ENCODE measurements around the gene ERP27.

ERP27 gene

GRCh38 chr12:14935031-14935430 lies 3.3 kb downstream of the ERP27 start:
- no peak overlapping the region for H3K4me3 ChIP-seq (ENCODE audit: low read length)
- H3K9ac ChIP-seq (ENCODE audit: low read depth, low read length) = no peak overlapping the region
- H3K36me3 ChIP-seq (ENCODE audit: insufficient read depth, low read length) = no peaks in the 10 kb centered on the region
- no peaks in the 10 kb centered on the region for H3K27me3 ChIP-seq (ENCODE audit: control insufficient read depth, insufficient read depth, low read length)
- no peak overlapping the region for H3K4me2 ChIP-seq (ENCODE audit: low read length)
- no peaks in the 10 kb centered on the region for H3K9me3 ChIP-seq (replicated peaks; ENCODE audit: low read length)
- peaks cover 16% of the 10 kb centered on the region for H3K4me1 ChIP-seq (ENCODE audit: control insufficient read depth, insufficient read depth, low read length)

- Histone ChIP-seq H3K36me3 (ENCODE audit: insufficient read depth, low read length) (no peaks in the 10 kb centered on the region), H3K4me2 (ENCODE audit: low read length) (no peak overlapping the region), H3K27me3 (ENCODE audit: control insufficient read depth, insufficient read depth, low read length) (no peaks in the 10 kb centered on the region), H3K9ac (ENCODE audit: low read depth, low read length) (no peak overlapping the region), H3K4me3 (ENCODE audit: low read length) (no peak overlapping the region), H3K9me3 (replicated peaks; ENCODE audit: low read length) (no peaks in the 10 kb centered on the region), H3K4me1 (ENCODE audit: control insufficient read depth, insufficient read depth, low read length) (peaks cover 21% of the 10 kb centered on the region)
Observed at GRCh38 chr12:14934511-14934910, 3.8 kb downstream of the ERP27 start.

GRCh38 chr12:14931791-14932560 lies 6.4 kb downstream of the ERP27 start:
- peaks cover 28% of the 10 kb centered on the region for H3K4me1 ChIP-seq (ENCODE audit: control insufficient read depth, insufficient read depth, low read length)
- no peak overlapping the region for H3K4me2 ChIP-seq (ENCODE audit: low read length)
- no peak overlapping the region for H3K4me3 ChIP-seq (ENCODE audit: low read length)
- no peaks in the 10 kb centered on the region for H3K9me3 ChIP-seq (replicated peaks; ENCODE audit: low read length)
- H3K9ac ChIP-seq (ENCODE audit: low read depth, low read length) = no peak overlapping the region
- no peaks in the 10 kb centered on the region for H3K36me3 ChIP-seq (ENCODE audit: insufficient read depth, low read length)
- no peaks in the 10 kb centered on the region for H3K27me3 ChIP-seq (ENCODE audit: control insufficient read depth, insufficient read depth, low read length)

GRCh38 chr12:14931359-14931758 lies 7.0 kb downstream of the ERP27 start:
- Histone ChIP-seq H3K4me1 (ENCODE audit: control insufficient read depth, insufficient read depth, low read length) (peaks cover 28% of the 10 kb centered on the region), H3K4me3 (ENCODE audit: low read length) (no peak overlapping the region), H3K27me3 (ENCODE audit: control insufficient read depth, insufficient read depth, low read length) (no peaks in the 10 kb centered on the region), H3K36me3 (ENCODE audit: insufficient read depth, low read length) (no peaks in the 10 kb centered on the region), H3K4me2 (ENCODE audit: low read length) (no peak overlapping the region), H3K9me3 (replicated peaks; ENCODE audit: low read length) (no peaks in the 10 kb centered on the region), H3K9ac (ENCODE audit: low read depth, low read length) (peak overlapping the region; percentile 17)

GRCh38 chr12:14930299-14930698 lies 8.0 kb downstream of the ERP27 start:
- H3K4me3 ChIP-seq (ENCODE audit: low read length) = no peak overlapping the region
- H3K27me3 ChIP-seq (ENCODE audit: control insufficient read depth, insufficient read depth, low read length) = no peaks in the 10 kb centered on the region
- no peak overlapping the region for H3K9ac ChIP-seq (ENCODE audit: low read depth, low read length)
- no peaks in the 10 kb centered on the region for H3K36me3 ChIP-seq (ENCODE audit: insufficient read depth, low read length)
- peaks cover 28% of the 10 kb centered on the region for H3K4me1 ChIP-seq (ENCODE audit: control insufficient read depth, insufficient read depth, low read length)
- peak overlapping the region; percentile 20 for H3K4me2 ChIP-seq (ENCODE audit: low read length)
- no peaks in the 10 kb centered on the region for H3K9me3 ChIP-seq (replicated peaks; ENCODE audit: low read length)

- peak overlapping the region; percentile 35 for H3K4me2 ChIP-seq (ENCODE audit: low read length)
- no peaks in the 10 kb centered on the region for H3K27me3 ChIP-seq (ENCODE audit: control insufficient read depth, insufficient read depth, low read length)
- H3K36me3 ChIP-seq (ENCODE audit: insufficient read depth, low read length) = no peaks in the 10 kb centered on the region
- peaks cover 28% of the 10 kb centered on the region for H3K4me1 ChIP-seq (ENCODE audit: control insufficient read depth, insufficient read depth, low read length)
- H3K9me3 ChIP-seq (replicated peaks; ENCODE audit: low read length) = no peaks in the 10 kb centered on the region
- no peak overlapping the region for H3K4me3 ChIP-seq (ENCODE audit: low read length)
- no peak overlapping the region for H3K9ac ChIP-seq (ENCODE audit: low read depth, low read length)
Observed at GRCh38 chr12:14928931-14929330, 9.4 kb downstream of the ERP27 start.

- peaks cover 28% of the 10 kb centered on the region for H3K4me1 ChIP-seq (ENCODE audit: control insufficient read depth, insufficient read depth, low read length)
- no peak overlapping the region for H3K4me3 ChIP-seq (ENCODE audit: low read length)
- H3K36me3 ChIP-seq (ENCODE audit: insufficient read depth, low read length) = no peaks in the 10 kb centered on the region
- H3K9ac ChIP-seq (ENCODE audit: low read depth, low read length) = no peak overlapping the region
- no peak overlapping the region for H3K4me2 ChIP-seq (ENCODE audit: low read length)
- no peaks in the 10 kb centered on the region for H3K27me3 ChIP-seq (ENCODE audit: control insufficient read depth, insufficient read depth, low read length)
- H3K9me3 ChIP-seq (replicated peaks; ENCODE audit: low read length) = no peaks in the 10 kb centered on the region
Observed at GRCh38 chr12:14927267-14927666, 11.1 kb downstream of the ERP27 start.

GRCh38 chr12:14924541-14924940 lies 13.8 kb downstream of the ERP27 start:
- Histone ChIP-seq H3K4me1 (ENCODE audit: control insufficient read depth, insufficient read depth, low read length) (peaks cover 7% of the 10 kb centered on the region), H3K36me3 (ENCODE audit: insufficient read depth, low read length) (no peaks in the 10 kb centered on the region), H3K9me3 (replicated peaks; ENCODE audit: low read length) (no peaks in the 10 kb centered on the region), H3K9ac (ENCODE audit: low read depth, low read length) (no peak overlapping the region), H3K4me3 (ENCODE audit: low read length) (no peak overlapping the region), H3K27me3 (ENCODE audit: control insufficient read depth, insufficient read depth, low read length) (no peaks in the 10 kb centered on the region), H3K4me2 (ENCODE audit: low read length) (no peak overlapping the region)

GRCh38 chr12:14923944-14924343 lies 14.4 kb downstream of the ERP27 start:
- Histone ChIP-seq H3K27me3 (ENCODE audit: control insufficient read depth, insufficient read depth, low read length) (no peaks in the 10 kb centered on the region), H3K36me3 (ENCODE audit: insufficient read depth, low read length) (no peaks in the 10 kb centered on the region), H3K9ac (ENCODE audit: low read depth, low read length) (no peak overlapping the region), H3K4me1 (ENCODE audit: control insufficient read depth, insufficient read depth, low read length) (peaks cover 1% of the 10 kb centered on the region), H3K4me3 (ENCODE audit: low read length) (no peak overlapping the region), H3K9me3 (replicated peaks; ENCODE audit: low read length) (no peaks in the 10 kb centered on the region), H3K4me2 (ENCODE audit: low read length) (no peak overlapping the region)

GRCh38 chr12:14921218-14921617 lies 17.1 kb downstream of the ERP27 start:
- no peaks in the 10 kb centered on the region for H3K36me3 ChIP-seq (ENCODE audit: insufficient read depth, low read length)
- no peaks in the 10 kb centered on the region for H3K27me3 ChIP-seq (ENCODE audit: control insufficient read depth, insufficient read depth, low read length)
- H3K4me3 ChIP-seq (ENCODE audit: low read length) = no peak overlapping the region
- no peaks in the 10 kb centered on the region for H3K9me3 ChIP-seq (replicated peaks; ENCODE audit: low read length)
- H3K4me2 ChIP-seq (ENCODE audit: low read length) = no peak overlapping the region
- no peaks in the 10 kb centered on the region for H3K4me1 ChIP-seq (ENCODE audit: control insufficient read depth, insufficient read depth, low read length)
- H3K9ac ChIP-seq (ENCODE audit: low read depth, low read length) = no peak overlapping the region

- H3K9me3 ChIP-seq (replicated peaks; ENCODE audit: low read length) = no peaks in the 10 kb centered on the region
- H3K36me3 ChIP-seq (ENCODE audit: insufficient read depth, low read length) = no peaks in the 10 kb centered on the region
- no peak overlapping the region for H3K4me3 ChIP-seq (ENCODE audit: low read length)
- no peaks in the 10 kb centered on the region for H3K27me3 ChIP-seq (ENCODE audit: control insufficient read depth, insufficient read depth, low read length)
- no peaks in the 10 kb centered on the region for H3K4me1 ChIP-seq (ENCODE audit: control insufficient read depth, insufficient read depth, low read length)
- no peak overlapping the region for H3K9ac ChIP-seq (ENCODE audit: low read depth, low read length)
- H3K4me2 ChIP-seq (ENCODE audit: low read length) = no peak overlapping the region
Observed at GRCh38 chr12:14920475-14921126, 17.7 kb downstream of the ERP27 start.

GRCh38 chr12:14919455-14919854 lies 18.9 kb downstream of the ERP27 start:
- no peak overlapping the region for H3K9ac ChIP-seq (ENCODE audit: low read depth, low read length)
- no peaks in the 10 kb centered on the region for H3K27me3 ChIP-seq (ENCODE audit: control insufficient read depth, insufficient read depth, low read length)
- no peaks in the 10 kb centered on the region for H3K9me3 ChIP-seq (replicated peaks; ENCODE audit: low read length)
- H3K36me3 ChIP-seq (ENCODE audit: insufficient read depth, low read length) = no peaks in the 10 kb centered on the region
- H3K4me3 ChIP-seq (ENCODE audit: low read length) = no peak overlapping the region
- H3K4me1 ChIP-seq (ENCODE audit: control insufficient read depth, insufficient read depth, low read length) = no peaks in the 10 kb centered on the region
- H3K4me2 ChIP-seq (ENCODE audit: low read length) = no peak overlapping the region

All from skeletal muscle satellite cell (primary cell).